ENCODE measurements around the gene CHP1. TPM values are rescaled to one million over a fixed set of nuclear protein-coding genes. Genes with fewer than 3 reads are reported as not detected.

CHP1 gene
- total RNA-seq, 1 donor from 2014 or later: 133 TPM

DNA sequence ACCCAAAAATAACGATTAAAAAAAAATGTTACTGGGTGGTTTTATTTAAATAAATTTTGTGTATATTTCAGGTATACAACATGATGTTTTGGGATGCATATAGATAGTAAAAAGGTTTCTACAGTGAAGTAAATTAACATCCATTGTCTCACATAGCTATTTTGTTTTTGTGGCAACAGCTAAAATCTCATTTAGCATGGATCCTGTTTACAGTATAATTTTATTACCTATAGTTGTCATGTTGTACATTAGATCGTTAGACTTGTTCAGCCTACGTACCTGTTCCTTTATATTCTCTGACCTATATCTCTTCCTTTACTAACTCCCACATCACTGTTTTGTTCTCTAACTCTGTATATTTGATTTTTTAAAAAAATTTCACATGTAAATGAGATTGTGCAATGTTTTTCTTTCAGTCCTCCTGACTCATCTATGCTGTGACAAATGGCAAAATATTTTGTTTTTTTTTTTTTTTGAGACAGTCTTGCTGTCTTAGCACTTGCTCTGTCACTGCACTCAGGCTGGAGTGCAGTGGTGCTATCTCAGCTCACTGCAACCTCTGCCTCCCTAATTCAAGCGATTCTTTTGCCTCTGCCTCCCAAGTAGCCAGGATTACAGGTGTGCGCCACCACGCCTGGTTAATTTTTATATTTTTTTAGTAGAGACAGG, 55.7 kb downstream of the CHP1 start:
- no peak overlapping the region for H3K4me2 ChIP-seq
- TF ChIP-seq EZH2phosphoT487 (IDR thresholded peaks at IDR 0.05): no peak
- TF ChIP-seq, protein P1, sequence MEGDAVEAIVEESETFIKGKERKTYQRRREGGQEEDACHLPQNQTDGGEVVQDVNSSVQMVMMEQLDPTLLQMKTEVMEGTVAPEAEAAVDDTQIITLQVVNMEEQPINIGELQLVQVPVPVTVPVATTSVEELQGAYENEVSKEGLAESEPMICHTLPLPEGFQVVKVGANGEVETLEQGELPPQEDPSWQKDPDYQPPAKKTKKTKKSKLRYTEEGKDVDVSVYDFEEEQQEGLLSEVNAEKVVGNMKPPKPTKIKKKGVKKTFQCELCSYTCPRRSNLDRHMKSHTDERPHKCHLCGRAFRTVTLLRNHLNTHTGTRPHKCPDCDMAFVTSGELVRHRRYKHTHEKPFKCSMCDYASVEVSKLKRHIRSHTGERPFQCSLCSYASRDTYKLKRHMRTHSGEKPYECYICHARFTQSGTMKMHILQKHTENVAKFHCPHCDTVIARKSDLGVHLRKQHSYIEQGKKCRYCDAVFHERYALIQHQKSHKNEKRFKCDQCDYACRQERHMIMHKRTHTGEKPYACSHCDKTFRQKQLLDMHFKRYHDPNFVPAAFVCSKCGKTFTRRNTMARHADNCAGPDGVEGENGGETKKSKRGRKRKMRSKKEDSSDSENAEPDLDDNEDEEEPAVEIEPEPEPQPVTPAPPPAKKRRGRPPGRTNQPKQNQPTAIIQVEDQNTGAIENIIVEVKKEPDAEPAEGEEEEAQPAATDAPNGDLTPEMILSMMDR (IDR thresholded peaks at IDR 0.05): no peak
- no peak for TF ChIP-seq EZH2 (IDR thresholded peaks at IDR 0.05)
- Mint-ChIP-seq H3K36me3 (peaks cover 31% of the 10 kb centered on the region), H3K4me1 (peaks cover 33% of the 10 kb centered on the region), H3K9me3 (no peaks in the 10 kb centered on the region), H3K27me3 (ENCODE audit: insufficient read depth, low read depth) (no peaks in the 10 kb centered on the region), H3K27ac (no peak overlapping the region), H3K4me3 (no peak overlapping the region)
- H3K27ac ChIP-seq: no peak overlapping the region
- DNase-seq (ENCODE audit: low spot score): no peak
- H3K79me2 ChIP-seq (ENCODE audit: low read depth): peaks cover 52% of the 10 kb centered on the region
- H3K9me3 ChIP-seq (ENCODE audit: low read depth): no peaks in the 10 kb centered on the region
- H3K27me3 ChIP-seq: no peaks in the 10 kb centered on the region
- peaks cover 41% of the 10 kb centered on the region for H4K20me1 ChIP-seq (ENCODE audit: low read depth)
- H2AFZ ChIP-seq (replicated peaks): no peak overlapping the region
- H3F3A ChIP-seq (ENCODE audit: low read depth): peaks cover 17% of the 10 kb centered on the region
- no peak overlapping the region for H3K9ac ChIP-seq
- H3K4me3 ChIP-seq: peak overlapping the region; percentile 85
- H3K36me3 ChIP-seq: peaks cover 26% of the 10 kb centered on the region
- peaks cover 5% of the 10 kb centered on the region for H3K4me1 ChIP-seq

DNA sequence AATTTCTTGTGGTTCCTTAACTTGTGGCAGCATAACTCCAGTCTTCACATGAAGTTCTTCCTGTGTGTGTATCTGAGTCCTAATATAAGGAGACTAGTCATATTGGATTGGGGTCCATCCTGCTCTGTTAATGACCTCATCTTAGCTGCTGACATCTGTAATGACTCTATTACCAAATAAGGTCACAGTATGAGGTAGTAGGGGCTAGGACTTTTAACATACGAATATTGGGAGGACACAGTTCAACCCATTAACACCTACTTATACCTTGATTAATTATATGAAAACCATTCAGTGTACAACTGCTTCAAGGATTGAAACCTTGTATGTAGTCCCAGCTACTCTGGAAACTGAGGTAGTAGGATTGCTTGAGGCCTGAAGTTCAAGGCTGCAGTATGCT, 57.4 kb downstream of the CHP1 start:
- no peak overlapping the region for H3K4me3 Mint-ChIP-seq
- Histone ChIP-seq H2AFZ (replicated peaks) (no peak overlapping the region), H4K20me1 (ENCODE audit: low read depth) (peaks cover 41% of the 10 kb centered on the region), H3K9ac (no peak overlapping the region), H3K36me3 (peaks cover 26% of the 10 kb centered on the region), H3K27ac (no peak overlapping the region), H3F3A (ENCODE audit: low read depth) (peaks cover 17% of the 10 kb centered on the region), H3K4me3 (no peak overlapping the region), H3K79me2 (ENCODE audit: low read depth) (peaks cover 55% of the 10 kb centered on the region), H3K4me2 (no peak overlapping the region), H3K4me1 (peaks cover 5% of the 10 kb centered on the region), H3K27me3 (no peaks in the 10 kb centered on the region), H3K9me3 (ENCODE audit: low read depth) (no peaks in the 10 kb centered on the region)
- H3K4me1 Mint-ChIP-seq: peaks cover 23% of the 10 kb centered on the region
- TF ChIP-seq, protein P1 (IDR thresholded peaks at IDR 0.05): no peak
- TF ChIP-seq EZH2 (IDR thresholded peaks at IDR 0.05): no peak
- TF ChIP-seq EZH2phosphoT487 (IDR thresholded peaks at IDR 0.05): no peak
- peaks cover 34% of the 10 kb centered on the region for H3K36me3 Mint-ChIP-seq
- H3K27me3 Mint-ChIP-seq (ENCODE audit: insufficient read depth, low read depth): no peaks in the 10 kb centered on the region
- DNase-seq (ENCODE audit: low spot score): no peak
- H3K9me3 Mint-ChIP-seq: no peaks in the 10 kb centered on the region
- no peak overlapping the region for H3K27ac Mint-ChIP-seq

DNA sequence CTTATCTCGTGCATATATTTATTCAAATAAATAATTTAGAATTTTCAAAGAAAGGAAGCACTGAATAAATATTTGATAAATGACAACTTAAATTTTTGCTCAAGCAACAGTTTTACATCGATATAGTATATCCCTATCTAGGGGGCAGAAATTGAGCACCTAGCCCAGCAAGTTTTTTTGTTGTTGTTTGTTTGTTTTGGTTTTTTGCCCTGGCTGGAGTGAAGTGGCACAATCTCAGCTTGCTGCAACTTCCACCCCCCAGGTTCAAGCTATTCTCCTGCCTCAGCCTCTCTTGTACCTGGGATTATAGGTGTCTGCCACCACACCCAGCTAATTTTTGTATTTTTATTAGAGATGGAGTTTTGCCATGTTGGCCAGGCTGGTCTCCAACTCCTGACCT, 58.9 kb downstream of the CHP1 start:
- TF ChIP-seq EZH2 (IDR thresholded peaks at IDR 0.05): no peak
- TF ChIP-seq, protein P1 (IDR thresholded peaks at IDR 0.05): no peak
- no peak for TF ChIP-seq EZH2phosphoT487 (IDR thresholded peaks at IDR 0.05)

More for the DNA sequence above, 58.9 kb downstream of the CHP1 start:
- H3K4me2 ChIP-seq: no peak overlapping the region
- H3K4me3 ChIP-seq: no peak overlapping the region
- no peak overlapping the region for H3K27ac Mint-ChIP-seq
- H3K79me2 ChIP-seq (ENCODE audit: low read depth): peaks cover 56% of the 10 kb centered on the region
- H3K4me1 ChIP-seq: peaks cover 5% of the 10 kb centered on the region
- peaks cover 26% of the 10 kb centered on the region for H3K36me3 ChIP-seq
- peaks cover 14% of the 10 kb centered on the region for H3K4me1 Mint-ChIP-seq
- H4K20me1 ChIP-seq (ENCODE audit: low read depth): peaks cover 47% of the 10 kb centered on the region
- H3K27me3 Mint-ChIP-seq (ENCODE audit: insufficient read depth, low read depth): no peaks in the 10 kb centered on the region
- no peaks in the 10 kb centered on the region for H3K9me3 ChIP-seq (ENCODE audit: low read depth)
- H3K36me3 Mint-ChIP-seq: peaks cover 38% of the 10 kb centered on the region
- DNase-seq (ENCODE audit: low spot score): no peak
- H3F3A ChIP-seq (ENCODE audit: low read depth): peaks cover 17% of the 10 kb centered on the region
- H3K9me3 Mint-ChIP-seq: no peaks in the 10 kb centered on the region
- H3K9ac ChIP-seq: no peak overlapping the region
- no peaks in the 10 kb centered on the region for H3K27me3 ChIP-seq
- H3K27ac ChIP-seq: no peak overlapping the region
- no peak overlapping the region for H3K4me3 Mint-ChIP-seq
- H2AFZ ChIP-seq (replicated peaks): no peak overlapping the region

All from neural progenitor cell (in vitro differentiated cells).